ENCODE results near the gene EEF2K. TPM values are rescaled to one million over a fixed set of nuclear protein-coding genes. Genes with fewer than 3 reads are reported as not detected.

Gene EEF2K
- total RNA-seq, 1 experiment from 2014 or later: 31.0 TPM

DNA sequence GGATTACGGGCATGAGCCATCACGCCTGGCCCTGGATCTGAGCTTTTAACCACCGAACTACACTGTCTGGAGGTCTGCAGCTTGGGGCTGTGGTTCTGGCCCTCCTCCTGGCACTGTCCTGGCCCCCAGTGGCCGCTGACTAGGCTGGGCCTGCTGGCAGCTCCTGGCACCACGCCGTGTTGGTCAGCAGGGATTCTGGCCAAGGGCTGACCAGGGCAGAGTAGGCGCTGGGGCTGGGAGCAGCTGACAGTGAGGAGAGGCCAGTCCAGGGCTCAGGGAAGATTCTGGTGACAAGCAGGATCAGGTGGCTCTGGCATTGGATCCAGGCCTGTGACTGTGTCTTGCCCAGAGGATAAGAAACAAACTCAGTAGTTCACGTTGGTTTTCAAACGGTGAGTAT is 14.6 kb downstream of the EEF2K start:
- RAD21 ChIA-PET (ENCODE audit: low non-redundant PET in 1 of 2, low total read pairs in 2 of 2, uncharacterized antibody in 2 of 2, unreplicated experiment in 2 of 2): no interaction called here
- POLR2A ChIA-PET: no interaction called here
- H3K4me3 ChIP-seq (replicated peaks in 1 of 2; ENCODE audit: low read depth in 1 of 2, low read length in 2 of 2): no peak overlapping the region
- H3K27ac ChIP-seq (ENCODE audit: low read depth, low read length): no peak overlapping the region
- no peaks in the 10 kb centered on the region for H3K27me3 ChIP-seq (ENCODE audit: insufficient read depth, low read length)
- no peaks in the 10 kb centered on the region for H3K9me2 ChIP-seq (ENCODE audit: insufficient read depth)
- ATAC-seq (no peak), DNase-seq (ENCODE audit: low read depth, low spot score) (no peak)
- H2AFZ ChIP-seq (ENCODE audit: low read depth, low read length, poor library complexity, severe bottlenecking): no peak overlapping the region
- H3K4me2 ChIP-seq (ENCODE audit: low read length): no peak overlapping the region
- H3K36me3 ChIP-seq (ENCODE audit: control insufficient read depth in 1 of 2, insufficient read depth in 2 of 2, low read length in 2 of 2): 0 out of 4 replicates have a peak, but pooled peaks cover 0 to 2% of the 10 kb centered on the region in 2 experiments
- intact Hi-C loops (cut with micrococcal nuclease): no loop called here
- H3K4me1 ChIP-seq (ENCODE audit: control insufficient read depth in 1 of 2, insufficient read depth in 2 of 2, low read length in 2 of 2): peaks cover 0 to 6% of the 10 kb centered on the region in 2 experiments; a peak in 2 of 4 replicates
- no peak overlapping the region for H3K9ac ChIP-seq (ENCODE audit: low read length)
- BruUV-seq (replicated peaks): no TSS peak
- no peaks in the 10 kb centered on the region for H4K20me1 ChIP-seq (ENCODE audit: insufficient read depth)
- CTCF ChIA-PET: no interaction called here
- TF ChIP-seq SP1 (IDR thresholded peaks at IDR 0.05; ENCODE audit: low read depth) (no peak), TCF7L2 (IDR thresholded peaks at IDR 0.05; ENCODE audit: borderline replicate concordance, extremely low read depth, insufficient read depth, insufficient read length) (no peak), JUND (IDR thresholded peaks at IDR 0.05) (no peak), EZH2phosphoT487 (IDR thresholded peaks at IDR 0.05; ENCODE audit: borderline replicate concordance) (no peak), POLR2A (IDR thresholded peaks at IDR 0.05; ENCODE audit: borderline replicate concordance, extremely low read depth, insufficient read depth, insufficient read length) (no peak), SRF (IDR thresholded peaks at IDR 0.05; ENCODE audit: low read depth) (no peak), YY1 (IDR thresholded peaks at IDR 0.05; ENCODE audit: extremely low read depth, insufficient replicate concordance, low read depth, low read length) (no peak), EZH2 (IDR thresholded peaks at IDR 0.05) (no peak), EGR1 (IDR thresholded peaks at IDR 0.05; ENCODE audit: low read depth) (no peak), ZNF274 (IDR thresholded peaks at IDR 0.05; ENCODE audit: low read depth, low read length) (no peak), CBX3 (IDR thresholded peaks at IDR 0.05; ENCODE audit: low read depth) (no peak), SIN3A (IDR thresholded peaks at IDR 0.05; ENCODE audit: low read depth) (no peak), ZFX (IDR thresholded peaks at IDR 0.05) (no peak), POLR2AphosphoS5 (IDR thresholded peaks at IDR 0.05; ENCODE audit: low read depth, low read length) (no peak), ELF1 (IDR thresholded peaks at IDR 0.05; ENCODE audit: borderline replicate concordance, low read depth) (no peak)
- TF ChIP-seq, protein P1, sequence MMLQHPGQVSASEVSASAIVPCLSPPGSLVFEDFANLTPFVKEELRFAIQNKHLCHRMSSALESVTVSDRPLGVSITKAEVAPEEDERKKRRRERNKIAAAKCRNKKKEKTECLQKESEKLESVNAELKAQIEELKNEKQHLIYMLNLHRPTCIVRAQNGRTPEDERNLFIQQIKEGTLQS (IDR thresholded peaks at IDR 0.05): no peak
- TF ChIP-seq, protein P2, sequence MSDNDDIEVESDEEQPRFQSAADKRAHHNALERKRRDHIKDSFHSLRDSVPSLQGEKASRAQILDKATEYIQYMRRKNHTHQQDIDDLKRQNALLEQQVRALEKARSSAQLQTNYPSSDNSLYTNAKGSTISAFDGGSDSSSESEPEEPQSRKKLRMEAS (IDR thresholded peaks at IDR 0.05): no peak
- TF ChIP-seq, protein P3, sequence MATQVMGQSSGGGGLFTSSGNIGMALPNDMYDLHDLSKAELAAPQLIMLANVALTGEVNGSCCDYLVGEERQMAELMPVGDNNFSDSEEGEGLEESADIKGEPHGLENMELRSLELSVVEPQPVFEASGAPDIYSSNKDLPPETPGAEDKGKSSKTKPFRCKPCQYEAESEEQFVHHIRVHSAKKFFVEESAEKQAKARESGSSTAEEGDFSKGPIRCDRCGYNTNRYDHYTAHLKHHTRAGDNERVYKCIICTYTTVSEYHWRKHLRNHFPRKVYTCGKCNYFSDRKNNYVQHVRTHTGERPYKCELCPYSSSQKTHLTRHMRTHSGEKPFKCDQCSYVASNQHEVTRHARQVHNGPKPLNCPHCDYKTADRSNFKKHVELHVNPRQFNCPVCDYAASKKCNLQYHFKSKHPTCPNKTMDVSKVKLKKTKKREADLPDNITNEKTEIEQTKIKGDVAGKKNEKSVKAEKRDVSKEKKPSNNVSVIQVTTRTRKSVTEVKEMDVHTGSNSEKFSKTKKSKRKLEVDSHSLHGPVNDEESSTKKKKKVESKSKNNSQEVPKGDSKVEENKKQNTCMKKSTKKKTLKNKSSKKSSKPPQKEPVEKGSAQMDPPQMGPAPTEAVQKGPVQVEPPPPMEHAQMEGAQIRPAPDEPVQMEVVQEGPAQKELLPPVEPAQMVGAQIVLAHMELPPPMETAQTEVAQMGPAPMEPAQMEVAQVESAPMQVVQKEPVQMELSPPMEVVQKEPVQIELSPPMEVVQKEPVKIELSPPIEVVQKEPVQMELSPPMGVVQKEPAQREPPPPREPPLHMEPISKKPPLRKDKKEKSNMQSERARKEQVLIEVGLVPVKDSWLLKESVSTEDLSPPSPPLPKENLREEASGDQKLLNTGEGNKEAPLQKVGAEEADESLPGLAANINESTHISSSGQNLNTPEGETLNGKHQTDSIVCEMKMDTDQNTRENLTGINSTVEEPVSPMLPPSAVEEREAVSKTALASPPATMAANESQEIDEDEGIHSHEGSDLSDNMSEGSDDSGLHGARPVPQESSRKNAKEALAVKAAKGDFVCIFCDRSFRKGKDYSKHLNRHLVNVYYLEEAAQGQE (IDR thresholded peaks at IDR 0.05; ENCODE audit: low read depth): no peak
- TF ChIP-seq, protein P4, sequence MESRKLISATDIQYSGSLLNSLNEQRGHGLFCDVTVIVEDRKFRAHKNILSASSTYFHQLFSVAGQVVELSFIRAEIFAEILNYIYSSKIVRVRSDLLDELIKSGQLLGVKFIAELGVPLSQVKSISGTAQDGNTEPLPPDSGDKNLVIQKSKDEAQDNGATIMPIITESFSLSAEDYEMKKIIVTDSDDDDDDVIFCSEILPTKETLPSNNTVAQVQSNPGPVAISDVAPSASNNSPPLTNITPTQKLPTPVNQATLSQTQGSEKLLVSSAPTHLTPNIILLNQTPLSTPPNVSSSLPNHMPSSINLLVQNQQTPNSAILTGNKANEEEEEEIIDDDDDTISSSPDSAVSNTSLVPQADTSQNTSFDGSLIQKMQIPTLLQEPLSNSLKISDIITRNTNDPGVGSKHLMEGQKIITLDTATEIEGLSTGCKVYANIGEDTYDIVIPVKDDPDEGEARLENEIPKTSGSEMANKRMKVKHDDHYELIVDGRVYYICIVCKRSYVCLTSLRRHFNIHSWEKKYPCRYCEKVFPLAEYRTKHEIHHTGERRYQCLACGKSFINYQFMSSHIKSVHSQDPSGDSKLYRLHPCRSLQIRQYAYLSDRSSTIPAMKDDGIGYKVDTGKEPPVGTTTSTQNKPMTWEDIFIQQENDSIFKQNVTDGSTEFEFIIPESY (IDR thresholded peaks at IDR 0.05; ENCODE audit: extremely low read depth, insufficient replicate concordance, low read length): no peak
- TF ChIP-seq, protein P5, sequence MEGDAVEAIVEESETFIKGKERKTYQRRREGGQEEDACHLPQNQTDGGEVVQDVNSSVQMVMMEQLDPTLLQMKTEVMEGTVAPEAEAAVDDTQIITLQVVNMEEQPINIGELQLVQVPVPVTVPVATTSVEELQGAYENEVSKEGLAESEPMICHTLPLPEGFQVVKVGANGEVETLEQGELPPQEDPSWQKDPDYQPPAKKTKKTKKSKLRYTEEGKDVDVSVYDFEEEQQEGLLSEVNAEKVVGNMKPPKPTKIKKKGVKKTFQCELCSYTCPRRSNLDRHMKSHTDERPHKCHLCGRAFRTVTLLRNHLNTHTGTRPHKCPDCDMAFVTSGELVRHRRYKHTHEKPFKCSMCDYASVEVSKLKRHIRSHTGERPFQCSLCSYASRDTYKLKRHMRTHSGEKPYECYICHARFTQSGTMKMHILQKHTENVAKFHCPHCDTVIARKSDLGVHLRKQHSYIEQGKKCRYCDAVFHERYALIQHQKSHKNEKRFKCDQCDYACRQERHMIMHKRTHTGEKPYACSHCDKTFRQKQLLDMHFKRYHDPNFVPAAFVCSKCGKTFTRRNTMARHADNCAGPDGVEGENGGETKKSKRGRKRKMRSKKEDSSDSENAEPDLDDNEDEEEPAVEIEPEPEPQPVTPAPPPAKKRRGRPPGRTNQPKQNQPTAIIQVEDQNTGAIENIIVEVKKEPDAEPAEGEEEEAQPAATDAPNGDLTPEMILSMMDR (IDR thresholded peaks at IDR 0.05 in 2 of 3, conservative IDR thresholded peaks at IDR 0.05 in 1 of 3; ENCODE audit: borderline replicate concordance in 1 of 3, insufficient read depth in 1 of 3, low read depth in 2 of 3, low read length in 2 of 3): no peak
- no peaks in the 10 kb centered on the region for H3K9me3 ChIP-seq (ENCODE audit: control insufficient read depth in 1 of 2, insufficient read depth in 1 of 2, low read depth in 1 of 2, low read length in 2 of 2)
- H3K79me2 ChIP-seq (ENCODE audit: insufficient read depth, low read length): peaks cover 41% of the 10 kb centered on the region; the same call in 1 of the 2 replicates
